NCI-H187 treated with DMSO at 0.1 percent for 48 hours (cell line): ENCODE results near the gene CADPS.

Experiments used
- DNase-seq: peaks from one replicate; lab custom pipeline; 2025; lab: John Stamatoyannopoulos, UW

The CADPS gene

GRCh38 chr3:62636235-62636826 lies 238.9 kb downstream of the CADPS start:
- DNase-seq, result no peak

GRCh38 chr3:62632510-62633294 lies 242.5 kb downstream of the CADPS start:
- no peak for DNase-seq

- DNase-seq, result no peak
These were observed 243.7 kb downstream of the CADPS start for GRCh38 chr3:62631488-62631887.

GRCh38 chr3:62630664-62631063 lies 244.6 kb downstream of the CADPS start:
- DNase-seq, result no peak

GRCh38 chr3:62625268-62625667 lies 249.9 kb downstream of the CADPS start:
- DNase-seq, result no peak

GRCh38 chr3:62624185-62624584 lies 251.0 kb downstream of the CADPS start:
- no peak for DNase-seq

GRCh38 chr3:62622553-62623174 lies 252.6 kb downstream of the CADPS start:
- no peak for DNase-seq

- DNase-seq, result no peak
These were observed 253.3 kb downstream of the CADPS start for GRCh38 chr3:62621925-62622324.

GRCh38 chr3:62621176-62621575 lies 254.0 kb downstream of the CADPS start:
- no peak for DNase-seq

- DNase-seq, result no peak
These were observed 259.9 kb downstream of the CADPS start for GRCh38 chr3:62615258-62615849.

- DNase-seq, result no peak
These were observed 260.7 kb downstream of the CADPS start for GRCh38 chr3:62614527-62614926.

- DNase-seq, result no peak
These were observed 263.5 kb downstream of the CADPS start for GRCh38 chr3:62611541-62612240.

GRCh38 chr3:62607287-62608029 lies 267.8 kb downstream of the CADPS start:
- DNase-seq, result no peak

GRCh38 chr3:62605413-62606068 lies 269.7 kb downstream of the CADPS start:
- DNase-seq, result no peak

GRCh38 chr3:62604751-62605351 lies 270.4 kb downstream of the CADPS start:
- DNase-seq, result no peak

- DNase-seq, result no peak
These were observed 270.9 kb downstream of the CADPS start for GRCh38 chr3:62604298-62604697.

- no peak for DNase-seq
These were observed 272.2 kb downstream of the CADPS start for GRCh38 chr3:62602987-62603386.

- no peak for DNase-seq
These were observed 273.0 kb downstream of the CADPS start for GRCh38 chr3:62602129-62602770.

GRCh38 chr3:62601238-62602070 lies 273.8 kb downstream of the CADPS start:
- DNase-seq, result no peak
